ENCODE data around the gene IQSEC1.

Gene IQSEC1

GRCh38 chr3:12932347-12932746 is 140.9 kb downstream of the IQSEC1 start:
- TF ChIP-seq, protein P1, sequence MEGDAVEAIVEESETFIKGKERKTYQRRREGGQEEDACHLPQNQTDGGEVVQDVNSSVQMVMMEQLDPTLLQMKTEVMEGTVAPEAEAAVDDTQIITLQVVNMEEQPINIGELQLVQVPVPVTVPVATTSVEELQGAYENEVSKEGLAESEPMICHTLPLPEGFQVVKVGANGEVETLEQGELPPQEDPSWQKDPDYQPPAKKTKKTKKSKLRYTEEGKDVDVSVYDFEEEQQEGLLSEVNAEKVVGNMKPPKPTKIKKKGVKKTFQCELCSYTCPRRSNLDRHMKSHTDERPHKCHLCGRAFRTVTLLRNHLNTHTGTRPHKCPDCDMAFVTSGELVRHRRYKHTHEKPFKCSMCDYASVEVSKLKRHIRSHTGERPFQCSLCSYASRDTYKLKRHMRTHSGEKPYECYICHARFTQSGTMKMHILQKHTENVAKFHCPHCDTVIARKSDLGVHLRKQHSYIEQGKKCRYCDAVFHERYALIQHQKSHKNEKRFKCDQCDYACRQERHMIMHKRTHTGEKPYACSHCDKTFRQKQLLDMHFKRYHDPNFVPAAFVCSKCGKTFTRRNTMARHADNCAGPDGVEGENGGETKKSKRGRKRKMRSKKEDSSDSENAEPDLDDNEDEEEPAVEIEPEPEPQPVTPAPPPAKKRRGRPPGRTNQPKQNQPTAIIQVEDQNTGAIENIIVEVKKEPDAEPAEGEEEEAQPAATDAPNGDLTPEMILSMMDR (IDR thresholded peaks at IDR 0.05), result no peak

DNA sequence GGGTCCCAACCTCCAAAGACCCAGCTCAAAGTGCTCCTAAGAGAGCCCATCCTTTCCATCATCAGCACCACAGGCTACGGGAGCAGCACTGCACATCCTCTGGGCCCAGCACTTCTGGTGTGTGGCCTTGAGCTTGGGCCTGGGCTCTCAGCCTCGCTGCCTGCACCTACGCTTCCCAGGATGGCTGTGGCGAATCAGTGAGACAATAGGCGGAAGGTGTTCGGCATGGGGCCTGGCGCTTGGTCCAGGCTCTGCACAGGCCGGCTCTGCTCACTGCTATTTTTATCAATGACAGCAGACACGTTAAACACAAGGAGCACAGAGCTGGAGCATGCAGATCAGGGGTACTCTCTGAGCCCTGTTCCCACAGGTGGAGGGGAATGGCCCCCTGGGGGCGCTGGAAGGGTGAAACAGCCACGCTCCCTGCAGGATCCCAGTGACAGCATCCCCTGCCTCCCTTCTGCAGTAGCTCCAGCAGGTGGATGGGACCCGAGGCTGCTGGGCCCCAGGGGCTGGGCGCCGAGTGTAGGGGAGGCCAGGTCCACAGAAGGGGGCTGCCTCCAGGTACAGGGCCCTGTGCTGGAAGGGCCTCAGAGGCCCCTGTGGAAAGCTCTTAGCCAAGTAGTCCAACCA is 141.8 kb downstream of the IQSEC1 start:
- TF ChIP-seq, protein P1 (IDR thresholded peaks at IDR 0.05), result no peak

GRCh38 chr3:12929801-12930200 is 143.4 kb downstream of the IQSEC1 start:
- TF ChIP-seq, protein P1 (IDR thresholded peaks at IDR 0.05), result no peak

DNA sequence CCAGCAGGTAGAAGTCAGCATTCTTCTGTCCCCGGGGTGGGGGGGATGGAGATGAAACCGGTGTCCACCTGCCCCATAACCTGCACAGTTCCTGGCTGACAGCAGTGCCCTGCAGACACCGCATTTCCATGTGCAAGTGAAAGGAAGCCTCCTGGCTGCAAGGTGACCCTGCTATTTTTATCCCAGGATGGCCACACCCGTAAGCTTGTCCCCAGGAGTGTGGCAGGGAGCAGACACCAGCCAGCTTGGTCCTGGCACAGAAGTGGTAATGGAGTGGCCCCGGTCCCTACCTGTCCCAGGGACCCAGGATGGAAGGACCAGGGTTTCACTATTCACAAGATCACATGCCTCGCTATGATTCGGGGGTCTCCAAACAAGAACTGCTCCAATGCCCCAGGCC is 146.6 kb downstream of the IQSEC1 start:
- TF ChIP-seq, protein P1 (IDR thresholded peaks at IDR 0.05), result no peak

GRCh38 chr3:12925648-12926047 is 147.6 kb downstream of the IQSEC1 start:
- TF ChIP-seq, protein P1 (IDR thresholded peaks at IDR 0.05), result no peak

DNA sequence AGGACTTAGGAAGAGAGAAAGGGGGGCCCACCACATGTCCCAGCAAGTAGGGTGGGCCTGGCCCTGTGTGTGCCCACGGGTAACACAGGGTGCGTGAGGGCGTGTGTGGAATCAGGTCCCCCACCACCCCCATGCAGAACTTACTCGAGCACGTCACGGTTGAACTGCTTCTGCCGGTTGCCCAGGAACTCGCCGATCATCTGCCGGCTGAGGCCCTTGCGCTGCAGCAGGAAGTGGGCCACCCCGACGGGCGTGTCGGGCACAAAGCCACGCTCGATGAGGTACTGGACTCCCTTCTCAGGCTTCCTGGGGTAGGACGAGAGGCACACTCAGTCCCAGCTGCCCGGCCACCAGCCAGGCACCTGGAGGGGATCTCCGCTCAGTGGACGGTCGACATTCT is 148.8 kb downstream of the IQSEC1 start:
- TF ChIP-seq, protein P1 (IDR thresholded peaks at IDR 0.05), result no peak

- TF ChIP-seq, protein P1 (IDR thresholded peaks at IDR 0.05), result no peak
These were observed 150.3 kb downstream of the IQSEC1 start for GRCh38 chr3:12922881-12923431.
